HepG2 (cell line): ENCODE results near the gene SEPHS2. TPM values are rescaled to one million over a fixed set of nuclear protein-coding genes. Genes with fewer than 3 reads are reported as not detected.

Source experiments
- ARID3A ChIP-seq: IDR thresholded peaks from 2 replicates; pipeline ENCODE4 v1.6.1; 2012; ENCODE audit warnings: low read depth, low read length, improper control_type of control experiment
- ASH2L ChIP-seq: fragments of 300-600, 200-600 bp; sonication (generic); IDR thresholded peaks from 2 replicates; pipeline ENCODE4 v1.7.0; 2017; ENCODE audit warnings: low read depth, mild to moderate bottlenecking, moderate library complexity, mixed read lengths, low read length; ENCODE audit not compliant: insufficient read length
- FOXA3 ChIP-seq: IDR thresholded peaks from 2 replicates; pipeline ENCODE4 v1.6.1; 2016; ENCODE audit warnings: missing genetic modification reagents, missing compliant biosample characterization
- HDAC2 ChIP-seq: sonication (generic); formaldehyde crosslinking; IDR thresholded peaks from 2 replicates; pipeline ENCODE4 v1.4.0; 2020; ENCODE audit warnings: missing genetic modification reagents
- IKZF1 ChIP-seq: fragments of 450-650 bp; IDR thresholded peaks from 2 replicates; pipeline ENCODE4 v1.7.1; 2016
- IRF9 ChIP-seq: sonication (generic); formaldehyde crosslinking; IDR thresholded peaks from 2 replicates; pipeline ENCODE4 v1.8.0; 2022; ENCODE audit warnings: missing genetic modification reagents, mild to moderate bottlenecking, borderline replicate concordance
- KAT8 ChIP-seq: IDR thresholded peaks from 2 replicates; pipeline ENCODE4 v1.6.1; 2016; ENCODE audit warnings: missing genetic modification reagents, missing compliant biosample characterization
- MXI1 ChIP-seq: IDR thresholded peaks from 3 replicates; pipeline ENCODE4 v1.6.1; 2012; ENCODE audit warnings: low read depth, low read length, inconsistent platforms, borderline replicate concordance
- NCOR1 ChIP-seq: fragments of 200-600 bp; sonication (generic); IDR thresholded peaks from 2 replicates; pipeline ENCODE4 v1.7.0; 2017; ENCODE audit warnings: antibody characterized with exemption, low read length, borderline replicate concordance
- NPAS2 ChIP-seq: sonication (generic); formaldehyde crosslinking; IDR thresholded peaks from 2 replicates; pipeline ENCODE4 v1.8.0; 2022; ENCODE audit warnings: mild to moderate bottlenecking, missing genetic modification reagents, borderline replicate concordance
- PAX8 ChIP-seq: sonication (generic); formaldehyde crosslinking; IDR thresholded peaks from 2 replicates; pipeline ENCODE4 v1.8.0; 2022; ENCODE audit warnings: mild to moderate bottlenecking, missing genetic modification reagents, borderline replicate concordance
- SOX5 ChIP-seq: IDR thresholded peaks from 2 replicates; pipeline ENCODE4 v1.6.1; 2016; ENCODE audit warnings: borderline replicate concordance
- TBP ChIP-seq: sonication (generic); formaldehyde crosslinking; IDR thresholded peaks from 2 replicates; pipeline ENCODE4 v1.5.0; 2020; ENCODE audit warnings: missing genetic modification reagents
- TEF ChIP-seq: sonication (generic); formaldehyde crosslinking; IDR thresholded peaks from 2 replicates; pipeline ENCODE4 v1.5.0; 2020; ENCODE audit warnings: missing genetic modification reagents
- ZBTB7B ChIP-seq: sonication (generic); formaldehyde crosslinking; IDR thresholded peaks from 2 replicates; pipeline ENCODE4 v1.4.0; 2020; ENCODE audit warnings: missing genetic modification reagents
- ZC3H13 ChIP-seq: sonication (generic); formaldehyde crosslinking; IDR thresholded peaks from 2 replicates; pipeline ENCODE4 v1.8.1; 2023; ENCODE audit warnings: mild to moderate bottlenecking, missing genetic modification reagents, moderate library complexity
- ZFP36 ChIP-seq: fragments of 150-350 bp; IDR thresholded peaks from 2 replicates; pipeline ENCODE4 v1.6.1; 2018; ENCODE audit warnings: borderline replicate concordance, low read length, low read depth; ENCODE audit not compliant: partially characterized antibody
- ZNF251 ChIP-seq: sonication (generic); formaldehyde crosslinking; IDR thresholded peaks from 2 replicates; pipeline ENCODE4 v1.9.0; 2021; ENCODE audit warnings: mild to moderate bottlenecking, missing genetic modification reagents
- ZNF484 ChIP-seq: sonication (generic); formaldehyde crosslinking; IDR thresholded peaks from 2 replicates; pipeline ENCODE4 v1.5.1; 2020; ENCODE audit warnings: mild to moderate bottlenecking, low read depth, missing genetic modification reagents, borderline replicate concordance
- ZNF510 ChIP-seq: sonication (generic); formaldehyde crosslinking; IDR thresholded peaks from 2 replicates; pipeline ENCODE4 v1.4.0; 2020; ENCODE audit warnings: low read depth, mild to moderate bottlenecking, missing genetic modification reagents
- ZNF598 ChIP-seq: sonication (generic); formaldehyde crosslinking; IDR thresholded peaks from 2 replicates; pipeline ENCODE4 v1.5.1; 2020; ENCODE audit warnings: mild to moderate bottlenecking, missing genetic modification reagents, borderline replicate concordance
- ZNF792 ChIP-seq: IDR thresholded peaks from 2 replicates; pipeline ENCODE4 v1.6.1; 2016
- ZNF800 ChIP-seq: sonication (generic); formaldehyde crosslinking; IDR thresholded peaks from 2 replicates; pipeline ENCODE4 v1.4.0; 2020; ENCODE audit warnings: missing genetic modification reagents
- ZSCAN9 ChIP-seq: IDR thresholded peaks from 2 replicates; pipeline ENCODE4 v1.6.1; 2016; ENCODE audit warnings: borderline replicate concordance
- polyA plus RNA-seq, 8 experiments: library from polyadenylated mRNA; depleted of rRNA in 3 of 8; stranded (reverse) in 7 of 8; unstranded in 1 of 8; fragments of >200 nt; fragmentation: Illumina TruSeq in 4 of 8; extraction: Trizol in 4 of 8; gene quantifications; 2 replicates each; pipeline versions ENCODE4 v1.2.1 to v1.2.3, GENCODE V29; 2011 to 2016; ENCODE audit warnings: low read depth in 4 of 8, missing spikeins in 1 of 8, mixed read lengths in 1 of 8; ENCODE audit not compliant: insufficient read depth in 1 of 8
- total RNA-seq, 5 experiments: library from RNA; depleted of rRNA; stranded (reverse); fragments of >200 nt; fragmentation: Illumina TruSeq; extraction: Trizol; gene quantifications; 2 replicates each; pipeline ENCODE4 v1.2.3, GENCODE V29; 2016; ENCODE audit warnings: low read depth in 1 of 5

The SEPHS2 gene
- total and polyA plus RNA-seq, 2 of the 13 experiments (the other 11 are each of a cell fraction or from before 2014, with no cell fraction given): 20.7 to 127 TPM

GRCh38 chr16:30458561-30459394, 13.1 kb upstream of the SEPHS2 start (continued):
- TF ChIP-seq MXI1 (peak; percentile 52; the same call in 1 of the 3 replicates), ZC3H13 (no peak), ARID3A (no peak), TEF (CRISPR knock-in tag) (no peak), PAX8 (CRISPR knock-in tag) (no peak), ZNF510 (CRISPR knock-in tag) (peak; percentile 50; the same call in 1 of the 2 replicates), ZBTB7B (CRISPR knock-in tag) (peak; percentile 85), HDAC2 (peak; percentile 68; the same call in 1 of the 2 replicates), ZNF251 (CRISPR knock-in tag) (no peak), NCOR1 (peak; percentile 60), ZNF484 (CRISPR knock-in tag) (no peak), ZSCAN9 (CRISPR knock-in tag) (peak; percentile 56; the same call in 1 of the 2 replicates), ZNF792 (CRISPR knock-in tag) (peak; percentile 49), NPAS2 (CRISPR knock-in tag) (no peak), ASH2L (peak; percentile 19), IKZF1 (no peak), KAT8 (CRISPR knock-in tag) (no peak), ZNF598 (0 out of 2 replicates have a peak, but pooled peaks have one; percentile 63), ZFP36 (no peak), IRF9 (CRISPR knock-in tag) (peak; percentile 80; the same call in 1 of the 2 replicates), SOX5 (peak; percentile 7; the same call in 1 of the 2 replicates), FOXA3 (no peak), ZNF800 (no peak), TBP (CRISPR knock-in tag) (no peak)
